Ovary (tissue), 3 donors: ENCODE measurements around the gene OLFML2A.

ENCODE experiments used
- CTCF ChIP-seq, 3 donors: fragments of 450-650 bp in 2 of 3; fragments of 200-600 bp in 1 of 3; IDR thresholded peaks; one replicate each; pipeline versions ENCODE4 v1.5.1 to v1.8.0; 2016 to 2022; ENCODE audit warnings: antibody characterized with exemption in 3 of 3, mild to moderate bottlenecking in 1 of 3
- EP300 ChIP-seq: sonication (generic); formaldehyde crosslinking; IDR thresholded peaks from one replicate; pipeline ENCODE4 v1.6.1; 2017; ENCODE audit warnings: antibody characterized with exemption
- POLR2A ChIP-seq: fragments of 450-650 bp; IDR thresholded peaks from one replicate; pipeline ENCODE4 v1.6.1; 2017; ENCODE audit warnings: antibody characterized with exemption, mild to moderate bottlenecking, moderate library complexity
- donor health status: DM: no; HTN: no; CAD: no.

- TF ChIP-seq POLR2A (no peak), CTCF (IDR thresholded peaks at IDR 0.05) (no peak), EP300 (no peak)
Observed at GRCh38 chr9:124852121-124852828, 75.3 kb downstream of the OLFML2A start.
